Measurements from ENCODE around the gene ANKRD1. TPM values are rescaled to one million over a fixed set of nuclear protein-coding genes. Genes with fewer than 3 reads are reported as not detected.

The ANKRD1 gene
- total RNA-seq, 2 donors from 2014 or later = 20.0 TPM; not detected in 1

GRCh38 chr10:90917968-90918318 is 2.9 kb downstream of the ANKRD1 start:
- H3K27ac ChIP-seq = no peak overlapping the region
- H3K4me1 ChIP-seq (replicated peaks) = peaks cover 6% of the 10 kb centered on the region
- TF ChIP-seq POLR2A (IDR thresholded peaks at IDR 0.05) (no peak), POLR2AphosphoS5 (IDR thresholded peaks at IDR 0.05) (no peak), CTCF (IDR thresholded peaks at IDR 0.05) (no peak)
- 56% methylated on average over 3 of the region's 3 CpGs for WGBS
- H3K4me3 ChIP-seq = no peak overlapping the region
- H3K27me3 ChIP-seq (replicated peaks; ENCODE audit: insufficient read depth) = peaks cover 6% of the 10 kb centered on the region
- intact Hi-C loops (cut with DNase I) = loop anchor here (5.0 to 10.0 kb wide), 2 partner anchors 49 to 247 kb away; no protein-coding TSS in a partner anchor
- DNase-seq (ENCODE audit: low spot score) = no peak
- H3K36me3 ChIP-seq = no peaks in the 10 kb centered on the region
- H3K9me3 ChIP-seq = no peaks in the 10 kb centered on the region

- no peak overlapping the region for H3K27ac ChIP-seq
- 35% methylated on average over 8 of the region's 8 CpGs for WGBS
- H3K4me1 ChIP-seq (replicated peaks) = peaks cover 6% of the 10 kb centered on the region
- TF ChIP-seq POLR2AphosphoS5 (IDR thresholded peaks at IDR 0.05) (peak; percentile 69), POLR2A (IDR thresholded peaks at IDR 0.05) (no peak), CTCF (IDR thresholded peaks at IDR 0.05) (no peak)
- no peaks in the 10 kb centered on the region for H3K36me3 ChIP-seq
- intact Hi-C loops (cut with DNase I) = loop anchor here (5.0 to 10.0 kb wide), 2 partner anchors 50 to 247 kb away; no protein-coding TSS in a partner anchor
- peaks cover 6% of the 10 kb centered on the region for H3K27me3 ChIP-seq (replicated peaks; ENCODE audit: insufficient read depth)
- no peak for DNase-seq (ENCODE audit: low spot score)
- H3K4me3 ChIP-seq = no peak overlapping the region
- no peaks in the 10 kb centered on the region for H3K9me3 ChIP-seq
Measured at GRCh38 chr10:90917238-90917967, 3.5 kb downstream of the ANKRD1 start.

GRCh38 chr10:90916392-90917237 is 4.3 kb downstream of the ANKRD1 start:
- Histone ChIP-seq H3K27ac (no peak overlapping the region), H3K36me3 (no peaks in the 10 kb centered on the region), H3K27me3 (replicated peaks; ENCODE audit: insufficient read depth) (peaks cover 6% of the 10 kb centered on the region), H3K4me1 (replicated peaks) (peaks cover 6% of the 10 kb centered on the region), H3K4me3 (no peak overlapping the region), H3K9me3 (no peaks in the 10 kb centered on the region)
- intact Hi-C loops (cut with DNase I) = loop anchor here (5.0 to 10.0 kb wide), 2 partner anchors 51 to 248 kb away; no protein-coding TSS in a partner anchor
- DNase-seq (ENCODE audit: low spot score) = no peak
- TF ChIP-seq POLR2AphosphoS5 (IDR thresholded peaks at IDR 0.05) = no peak
- no peak for TF ChIP-seq POLR2A (IDR thresholded peaks at IDR 0.05)
- no peak for TF ChIP-seq CTCF (IDR thresholded peaks at IDR 0.05)
- 76% methylated on average over 6 of the region's 6 CpGs for WGBS

- intact Hi-C loops (cut with DNase I) = loop anchor here (5.0 to 10.0 kb wide), 2 partner anchors 52 to 249 kb away; no protein-coding TSS in a partner anchor
Measured at GRCh38 chr10:90915766-90916075, 5.2 kb downstream of the ANKRD1 start.

More at GRCh38 chr10:90915766-90916075, 5.2 kb downstream of the ANKRD1 start:
- 89% methylated on average over 11 of the region's 11 CpGs for WGBS
- DNase-seq (ENCODE audit: low spot score) = no peak
- peaks cover 3% of the 10 kb centered on the region for H3K27me3 ChIP-seq (replicated peaks; ENCODE audit: insufficient read depth)
- H3K36me3 ChIP-seq = no peaks in the 10 kb centered on the region
- TF ChIP-seq POLR2A (IDR thresholded peaks at IDR 0.05) (no peak), CTCF (IDR thresholded peaks at IDR 0.05) (no peak), POLR2AphosphoS5 (IDR thresholded peaks at IDR 0.05) (no peak)
- peaks cover 6% of the 10 kb centered on the region for H3K4me1 ChIP-seq (replicated peaks)
- H3K4me3 ChIP-seq = no peak overlapping the region
- H3K9me3 ChIP-seq = no peaks in the 10 kb centered on the region
- H3K27ac ChIP-seq = no peak overlapping the region
